ENCODE data around the gene SOX3. TPM values are rescaled to one million over a fixed set of nuclear protein-coding genes. Genes with fewer than 3 reads are reported as not detected.

Gene SOX3
- total RNA-seq, 4 donors from 2014 or later: 0.11 to 0.13 TPM; not detected in 2

GRCh38 chrX:140509468-140510305 is 4.8 kb upstream of the SOX3 start:
- no peaks in the 10 kb centered on the region for H3K9me3 ChIP-seq
- TF ChIP-seq POLR2A (IDR thresholded peaks at IDR 0.05): no peak
- no peak for DNase-seq
- intact Hi-C loops (cut with DNase I; ENCODE audit: low total_unique reads): loop anchor here (5.0 to 10.0 kb wide), 2 partner anchors 75 to 452 kb away; no protein-coding TSS in a partner anchor
- H3K27ac ChIP-seq: no peak overlapping the region
- H3K4me1 ChIP-seq: peaks cover 5 to 14% of the 10 kb centered on the region in 2 donors
- no peak for ATAC-seq
- no peak overlapping the region for H3K4me3 ChIP-seq
- H3K27me3 ChIP-seq: peaks cover 56 to 81% (median 72%) of the 10 kb centered on the region in 3 donors
- no peaks in the 10 kb centered on the region for H3K36me3 ChIP-seq
- in situ Hi-C loops (cut with MboI; ENCODE audit: low sequenced_read_pairs in 4 of 4): no loop called here

GRCh38 chrX:140508958-140509357 is 4.1 kb upstream of the SOX3 start:
- H3K9me3 ChIP-seq: no peaks in the 10 kb centered on the region
- intact Hi-C loops (cut with DNase I; ENCODE audit: low total_unique reads): loop anchor here (5.0 to 10.0 kb wide), 2 partner anchors 74 to 452 kb away; no protein-coding TSS in a partner anchor
- H3K27ac ChIP-seq: no peak overlapping the region
- no peak overlapping the region for H3K4me3 ChIP-seq
- no peak for DNase-seq
- in situ Hi-C loops (cut with MboI; ENCODE audit: low sequenced_read_pairs in 4 of 4): no loop called here
- ATAC-seq: no peak
- TF ChIP-seq POLR2A (IDR thresholded peaks at IDR 0.05) (no peak), CTCF (IDR thresholded peaks at IDR 0.05 in 4 of 5, conservative IDR thresholded peaks at IDR 0.05 in 1 of 5) (no peak)
- H3K27me3 ChIP-seq: peaks cover 59 to 86% (median 75%) of the 10 kb centered on the region in 3 donors
- peaks cover 5 to 14% of the 10 kb centered on the region in 2 donors for H3K4me1 ChIP-seq
- no peaks in the 10 kb centered on the region for H3K36me3 ChIP-seq

GRCh38 chrX:140507982-140508305 is 3.1 kb upstream of the SOX3 start:
- intact Hi-C loops (cut with DNase I; ENCODE audit: low total_unique reads): loop anchor here (5.0 to 10.0 kb wide), 2 partner anchors 73 to 451 kb away; no protein-coding TSS in a partner anchor
- in situ Hi-C loops (cut with MboI; ENCODE audit: low sequenced_read_pairs in 4 of 4): no loop called here
- Histone ChIP-seq H3K27me3 (peaks cover 59 to 89% (median 78%) of the 10 kb centered on the region in 3 donors), H3K9me3 (no peaks in the 10 kb centered on the region), H3K36me3 (no peaks in the 10 kb centered on the region), H3K4me1 (peaks cover 5 to 14% of the 10 kb centered on the region in 2 donors), H3K27ac (no peak overlapping the region), H3K4me3 (no peak overlapping the region)
- no peak for DNase-seq
- no peak for ATAC-seq
- no peak for TF ChIP-seq POLR2A (IDR thresholded peaks at IDR 0.05)
- TF ChIP-seq CTCF (IDR thresholded peaks at IDR 0.05 in 4 of 5, conservative IDR thresholded peaks at IDR 0.05 in 1 of 5): no peak

- in situ Hi-C loops (cut with MboI; ENCODE audit: low sequenced_read_pairs in 4 of 4): no loop called here
- H3K36me3 ChIP-seq: no peaks in the 10 kb centered on the region
- H3K27ac ChIP-seq: no peak overlapping the region
- no peak overlapping the region for H3K4me3 ChIP-seq
- H3K9me3 ChIP-seq: no peaks in the 10 kb centered on the region
- TF ChIP-seq POLR2A (IDR thresholded peaks at IDR 0.05): no peak
- no peak for TF ChIP-seq CTCF (IDR thresholded peaks at IDR 0.05 in 4 of 5, conservative IDR thresholded peaks at IDR 0.05 in 1 of 5)
- intact Hi-C loops (cut with DNase I; ENCODE audit: low total_unique reads): loop anchor here (5.0 to 10.0 kb wide), 2 partner anchors 73 to 450 kb away; no protein-coding TSS in a partner anchor
- peaks cover 5 to 14% of the 10 kb centered on the region in 2 donors for H3K4me1 ChIP-seq
- no peak for DNase-seq
- ATAC-seq: no peak
- peaks cover 60 to 94% (median 84%) of the 10 kb centered on the region in 3 donors for H3K27me3 ChIP-seq
Observed at GRCh38 chrX:140507223-140507981, 2.5 kb upstream of the SOX3 start.
